Pulmonary artery endothelial cell (primary cell): ENCODE results near the gene SHANK1. TPM values are rescaled to one million over a fixed set of nuclear protein-coding genes. Genes with fewer than 3 reads are reported as not detected.

Experiments
- DNase-seq: peaks from one replicate; pipeline ENCODE4 v3.0.0-alpha.2; 2011; ENCODE audit warnings: low read depth, low spot score
- total RNA-seq: library from RNA; depleted of rRNA; stranded (reverse); fragments of >200 nt; gene quantifications from 2 replicates; pipeline ENCODE4 v1.2.3, GENCODE V29; 2014

SHANK1 gene
- total RNA-seq, 1 donor from 2014 or later: 0.26 TPM

- DNase-seq: no peak
Measured at GRCh38 chr19:50659318-50660087, 60.1 kb downstream of the SHANK1 start.

- peak; percentile 41 for DNase-seq
Measured at GRCh38 chr19:50658441-50659317, 60.9 kb downstream of the SHANK1 start.

- peak; percentile 99 for DNase-seq
Measured at GRCh38 chr19:50657712-50658440, 61.7 kb downstream of the SHANK1 start.

GRCh38 chr19:50657222-50657669 is 62.4 kb downstream of the SHANK1 start:
- DNase-seq: no peak

- no peak for DNase-seq
Measured at GRCh38 chr19:50654882-50655281, 64.7 kb downstream of the SHANK1 start.

GRCh38 chr19:50652722-50653121 is 66.9 kb downstream of the SHANK1 start:
- no peak for DNase-seq

GRCh38 chr19:50651174-50651573 is 68.4 kb downstream of the SHANK1 start:
- no peak for DNase-seq

- DNase-seq: no peak
Measured at GRCh38 chr19:50649433-50650391, 69.9 kb downstream of the SHANK1 start, which contains the start of gene C19orf81. C19orf81 (plus strand) TSS chr19:50649445; CDS start chr19:50649445, 0 bp downstream.

- DNase-seq: no peak
Measured at GRCh38 chr19:50648659-50649058, 70.9 kb downstream of the SHANK1 start.

GRCh38 chr19:50647879-50648615 is 71.6 kb downstream of the SHANK1 start:
- no peak for DNase-seq

GRCh38 chr19:50646074-50646807 is 73.4 kb downstream of the SHANK1 start:
- DNase-seq: peak; percentile 15

- DNase-seq: no peak
Measured at GRCh38 chr19:50645107-50645506, 74.5 kb downstream of the SHANK1 start.

GRCh38 chr19:50644315-50644915 is 75.2 kb downstream of the SHANK1 start:
- no peak for DNase-seq

- DNase-seq: no peak
Measured at GRCh38 chr19:50640368-50640767, 79.2 kb downstream of the SHANK1 start.

GRCh38 chr19:50639121-50640112 is 80.2 kb downstream of the SHANK1 start, which contains the start of gene SYT3:
SYT3 (minus strand) TSS chr19:50639881; CDS start chr19:50637411, 2,470 bp downstream.
- no peak for DNase-seq

GRCh38 chr19:50638600-50638999 is 81.0 kb downstream of the SHANK1 start:
- DNase-seq: no peak
